Pancreas (tissue), 10 donors: ENCODE results near the gene GDI2. TPM values are rescaled to one million over a fixed set of nuclear protein-coding genes. Genes with fewer than 3 reads are reported as not detected.
A peak's percentile ranks its signal among the peaks of the same experiment; 100 is the strongest.

Experiments used
- ATAC-seq, 4 donors: fragments of 200-7000 bp; cut with Tn5 transposase; one replicate each; pipeline versions ENCODE4 v1.8.0 to v1.9.1; 2020; ENCODE audit warnings: mild to moderate bottlenecking in 4 of 4, moderate library complexity in 4 of 4
- DNase-seq, 6 donors: peaks; one replicate each; pipeline ENCODE4 v3.0.0-alpha.2; 2020
- FAIRE-seq: peaks from 2 replicates; lab custom pipeline; 2012; peaks lifted over from hg19 to GRCh38; lab: Jason Lieb, UNC
- H3K27ac ChIP-seq, 4 donors: fragments of 200-600 bp; sonication (generic); 1 replicate in 3 of 4; 2 replicates in 1 of 4; pipeline versions ENCODE4 v1.5.0 to v1.8.0; 2020
- H3K27me3 ChIP-seq, 4 donors: fragments of 200-600 bp; one replicate each; pipeline ENCODE4 v1.8.0; 2021
- H3K36me3 ChIP-seq, 3 donors: fragments of 200-600 bp; sonication (generic) in 1 of 3; one replicate each; pipeline versions ENCODE4 v1.5.0 to v1.8.0; 2020 to 2021
- H3K4me1 ChIP-seq, 3 donors: fragments of 200-600 bp; one replicate each; pipeline ENCODE4 v1.8.0; 2021
- H3K4me3 ChIP-seq, 4 donors: fragments of 200-600 bp; sonication (generic) in 2 of 4; one replicate each; pipeline versions ENCODE4 v1.5.0 to v1.8.0; 2020 to 2021
- H3K9me3 ChIP-seq, 4 donors: fragments of 200-600 bp; one replicate each; pipeline ENCODE4 v1.8.0; 2021
- CTCF ChIP-seq, 4 donors: fragments of 200-600 bp; sonication (generic) in 3 of 4; IDR thresholded peaks; one replicate each; pipeline versions ENCODE4 v1.5.0 to v1.8.0; 2021; ENCODE audit warnings: antibody characterized with exemption in 4 of 4
- WGBS, 2 donors: extraction: QIAGEN DNeasy Blood & Tissue Kit; methylation state at CpG; one replicate each; pipeline ENCODE4 v1.1.7; 2013; 5-methylcytosine and 5-hydroxymethylcytosine counted together
- intact Hi-C, 3 donors: fragments of 100-400 bp; cut with DNase I; formaldehyde crosslinking; loops; one replicate each; pipeline versions ENCODE4 v1.11.1 to v1.14.2; 2022
- polyA plus RNA-seq, 2 donors: library from polyadenylated mRNA; stranded (reverse); fragments of 200-250 nt; gene quantifications; one replicate each; pipeline ENCODE4 v1.2.3, GENCODE V29; 2013
- total RNA-seq, 6 donors: library from RNA; stranded (reverse); fragmentation: NEBNext Ultra II Directional in 4 of 6; extraction: Animal tissue kit (Norgen Biotek cat#: 25700) in 4 of 6; gene quantifications; one replicate each; pipeline versions ENCODE4 v1.2.1 to v1.2.4, GENCODE V29; 2021 to 2023
- donor health status: healthy with polysubstance abuse.
- donor health status: DM: no; HTN: no; CAD: no; lungs with moderate emphysema.
- donor health status: DM: no; HTN: no; CAD: no.
- donor health status: control.
- donor health status: control.
- donor health status: Bipolar disorder and iron deficiency.
- donor health status: DM: yes; HTN: yes; CAD: no.
- donor health status: DM: no; HTN: no; CAD: no.
- donor health status: DM: no; HTN: no; CAD: no.
- donor health status: DM: yes; HTN: yes; CAD: no.

Gene GDI2
- total and polyA plus RNA-seq, 8 donors, result 46.5 to 171 (median 129) TPM

GRCh38 chr10:5760515-5760914 lies 52.7 kb downstream of the GDI2 start:
- Histone ChIP-seq H3K4me1 (peaks cover 0 to 5% (median 0%) of the 10 kb centered on the region in 3 donors), H3K9me3 (no peaks in the 10 kb centered on the region), H3K36me3 (peaks cover 0 to 58% (median 34%) of the 10 kb centered on the region in 3 donors), H3K27ac (no peak overlapping the region), H3K4me3 (no peak overlapping the region), H3K27me3 (no peaks in the 10 kb centered on the region)
- FAIRE-seq, result no peak
- DNase-seq, result no peak
- ATAC-seq, result no peak
- 96 to 97% methylated on average over 2 of the region's 2 CpGs for WGBS, 2 donors
- no peak for TF ChIP-seq CTCF (IDR thresholded peaks at IDR 0.05)
- intact Hi-C loops, result no loop called here

GRCh38 chr10:5758927-5759326 lies 54.3 kb downstream of the GDI2 start:
- intact Hi-C loops, result no loop called here
- Histone ChIP-seq H3K27ac (no peak overlapping the region), H3K4me3 (no peak overlapping the region), H3K4me1 (peaks cover 0 to 5% (median 0%) of the 10 kb centered on the region in 3 donors), H3K27me3 (no peaks in the 10 kb centered on the region), H3K9me3 (no peaks in the 10 kb centered on the region), H3K36me3 (peaks cover 0 to 43% (median 21%) of the 10 kb centered on the region in 3 donors)
- ATAC-seq, result no peak
- FAIRE-seq, result no peak
- WGBS, 2 donors, result 92 to 93% methylated on average over 2 of the region's 2 CpGs
- no peak for DNase-seq
- TF ChIP-seq CTCF (IDR thresholded peaks at IDR 0.05), result no peak

GRCh38 chr10:5757766-5758517 lies 55.3 kb downstream of the GDI2 start:
- Histone ChIP-seq H3K27ac (no peak overlapping the region), H3K4me1 (peaks cover 0 to 5% (median 0%) of the 10 kb centered on the region in 3 donors), H3K27me3 (no peaks in the 10 kb centered on the region), H3K36me3 (peaks cover 0 to 43% (median 21%) of the 10 kb centered on the region in 3 donors), H3K9me3 (no peaks in the 10 kb centered on the region), H3K4me3 (no peak overlapping the region)
- FAIRE-seq (no peak), ATAC-seq (no peak), DNase-seq (no peak)
- no peak for TF ChIP-seq CTCF (IDR thresholded peaks at IDR 0.05)
- intact Hi-C loops, result no loop called here
- 93 to 94% methylated on average over 3 of the region's 3 CpGs for WGBS, 2 donors

GRCh38 chr10:5752301-5752871 lies 60.8 kb downstream of the GDI2 start:
- peaks cover 4 to 28% (median 6%) of the 10 kb centered on the region in 3 donors for H3K36me3 ChIP-seq

More at GRCh38 chr10:5752301-5752871, 60.8 kb downstream of the GDI2 start:
- FAIRE-seq, result no peak
- peak in 1 of 4 donors; percentile 29 for ATAC-seq
- Histone ChIP-seq H3K9me3 (no peaks in the 10 kb centered on the region), H3K4me3 (no peak overlapping the region), H3K27me3 (no peaks in the 10 kb centered on the region), H3K27ac (no peak overlapping the region), H3K4me1 (no peaks in the 10 kb centered on the region)
- WGBS, 2 donors, result 90% methylated on average over 17 of the region's 17 CpGs
- DNase-seq, result no peak
- TF ChIP-seq CTCF (IDR thresholded peaks at IDR 0.05), result no peak
- intact Hi-C loops, result no loop called here
